Ishikawa (cell line): ENCODE data around the gene GJC1.

ENCODE experiments used
- EP300 ChIP-seq: IDR thresholded peaks from 2 replicates; pipeline ENCODE4 v1.6.1; 2012; ENCODE audit warnings: borderline replicate concordance
- RAD21 ChIP-seq: IDR thresholded peaks from 2 replicates; pipeline ENCODE4 v1.6.1; 2012; ENCODE audit warnings: low read depth
- TAF1 ChIP-seq: IDR thresholded peaks from 2 replicates; pipeline ENCODE4 v1.6.1; 2012; ENCODE audit warnings: low read depth, mild to moderate bottlenecking

DNA sequence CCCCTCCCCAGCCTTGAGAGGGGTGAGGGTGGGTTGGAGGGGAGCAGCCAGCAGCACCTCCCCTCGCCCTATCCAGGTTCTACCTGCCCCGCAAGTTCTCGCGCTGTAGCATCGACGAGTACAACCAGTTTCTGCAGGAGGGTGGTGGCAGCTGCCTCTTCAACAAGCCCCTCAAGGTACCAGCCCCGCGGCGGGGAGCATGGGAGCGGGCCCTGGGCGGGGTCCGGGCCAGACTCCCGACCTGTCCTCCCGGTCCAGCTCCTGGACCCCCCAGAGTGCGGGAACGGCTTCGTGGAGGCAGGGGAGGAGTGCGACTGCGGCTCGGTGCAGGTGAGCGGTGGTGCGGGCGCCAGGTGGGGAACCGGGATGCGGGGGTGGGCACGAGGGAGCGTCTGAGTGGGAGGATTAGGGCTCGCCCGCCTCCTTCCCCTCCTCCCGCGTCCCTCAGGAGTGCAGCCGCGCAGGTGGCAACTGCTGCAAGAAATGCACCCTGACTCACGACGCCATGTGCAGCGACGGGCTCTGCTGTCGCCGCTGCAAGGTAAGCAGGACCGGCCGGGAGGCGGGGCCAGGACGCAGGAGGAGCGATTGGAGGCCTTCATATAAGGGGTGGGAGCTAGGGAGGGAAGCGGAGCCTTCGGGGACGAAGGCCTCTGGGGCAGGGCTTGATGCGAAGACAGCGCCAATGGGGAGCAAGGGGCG, 54.8 kb downstream of the GJC1 start:
- TF ChIP-seq TAF1 (peak; percentile 27; the same call in 1 of the 2 replicates), EP300 (no peak), RAD21 (no peak)
